Omental fat pad (tissue), 4 donors: ENCODE measurements around the gene ZNF813. TPM values are rescaled to one million over a fixed set of nuclear protein-coding genes. Genes with fewer than 3 reads are reported as not detected.
"Not testable (repeated sequence)": the region's sequence is repeated elsewhere in the genome, so short reads cannot be mapped to it uniquely, and the experiment has no call there.

Source experiments
- ATAC-seq: fragments of 150-250 bp; one replicate; pipeline ENCODE4 v1.9.1; 2016; ENCODE audit warnings: mild to moderate bottlenecking, moderate library complexity; ENCODE audit not compliant: low FRiP score
- DNase-seq: peaks from one replicate; pipeline ENCODE4 v3.0.0-alpha.2; 2019; ENCODE audit warnings: low spot score
- CTCF ChIP-seq, 3 donors: fragments of 450-650 bp; IDR thresholded peaks; one replicate each; pipeline ENCODE4 v1.5.1; 2016 to 2017; ENCODE audit warnings: antibody characterized with exemption in 3 of 3, mild to moderate bottlenecking in 3 of 3, moderate library complexity in 2 of 3
- total RNA-seq, 4 donors: library from RNA; depleted of rRNA; stranded (reverse); fragments of >200 nt; gene quantifications; one replicate each; pipeline ENCODE4 v1.1.0, GENCODE V29; 2016

Gene ZNF813
- total RNA-seq, 4 donors from 2014 or later = 2.5 to 11.0 (median 2.9) TPM

- ATAC-seq (peak; percentile 23), DNase-seq (no peak)
- TF ChIP-seq CTCF (IDR thresholded peaks at IDR 0.05) = no peak
Measured at GRCh38 chr19:53432088-53432661, 35.4 kb upstream of the ZNF813 start.

GRCh38 chr19:53443809-53444208 lies 23.7 kb upstream of the ZNF813 start:
- DNase-seq, ATAC-seq: not testable (repeated sequence)

- DNase-seq, ATAC-seq: not testable (repeated sequence)
Measured at GRCh38 chr19:53447196-53447595, 20.3 kb upstream of the ZNF813 start.

GRCh38 chr19:53455828-53456227 lies 11.7 kb upstream of the ZNF813 start:
- DNase-seq (no peak), ATAC-seq (no peak)
- no peak for TF ChIP-seq CTCF (IDR thresholded peaks at IDR 0.05)

- not testable (repeated sequence) for ATAC-seq, DNase-seq
Measured at GRCh38 chr19:53460131-53460721, 7.3 kb upstream of the ZNF813 start.

- DNase-seq (no peak), ATAC-seq (no peak)
- no peak for TF ChIP-seq CTCF (IDR thresholded peaks at IDR 0.05)
Measured at GRCh38 chr19:53461866-53462265, 5.7 kb upstream of the ZNF813 start.

- ATAC-seq (no peak), DNase-seq (no peak)
Measured at GRCh38 chr19:53462861-53463260, 4.7 kb upstream of the ZNF813 start.

GRCh38 chr19:53463263-53463662 lies 4.3 kb upstream of the ZNF813 start:
- no peak for TF ChIP-seq CTCF (IDR thresholded peaks at IDR 0.05)
- DNase-seq = no peak

More at GRCh38 chr19:53462861-53463260, 4.7 kb upstream of the ZNF813 start:
- TF ChIP-seq CTCF (IDR thresholded peaks at IDR 0.05) = no peak

More at GRCh38 chr19:53463263-53463662, 4.3 kb upstream of the ZNF813 start:
- no peak for ATAC-seq
